H1 (cell line): Measurements from ENCODE around the gene SKIL. TPM values are rescaled to one million over a fixed set of nuclear protein-coding genes. Genes with fewer than 3 reads are reported as not detected.

ENCODE experiments used
- BACH1 ChIP-seq: IDR thresholded peaks from 2 replicates; pipeline ENCODE4 v1.6.1; 2012; ENCODE audit warnings: low read length, improper control_type of control experiment
- CBX5 ChIP-seq: fragments of 300-800, 300-1000 bp; sonication (generic); IDR thresholded peaks from 2 replicates; pipeline ENCODE4 v1.7.1; 2016; ENCODE audit warnings: antibody characterized with exemption, low read length, low read depth
- JUN ChIP-seq: IDR thresholded peaks from 2 replicates; pipeline ENCODE4 v1.6.1; 2011; ENCODE audit warnings: low read depth, mild to moderate bottlenecking, improper control_type of control experiment, low read length
- KDM1A ChIP-seq: fragments of 200-600, 300-600 bp; sonication (generic); IDR thresholded peaks from 2 replicates; pipeline ENCODE4 v1.7.1; 2016; ENCODE audit warnings: mild to moderate bottlenecking, low read length, borderline replicate concordance
- SIN3A ChIP-seq, 2 experiments: IDR thresholded peaks in 1 of 2; conservative IDR thresholded peaks in 1 of 2; 2 replicates each; pipeline ENCODE4 v1.6.1; 2011 to 2012; ENCODE audit warnings: low read length in 2 of 2, improper control_type of control experiment in 1 of 2, low read depth in 1 of 2, mild to moderate bottlenecking in 1 of 2
- SP2 ChIP-seq: IDR thresholded peaks from 2 replicates; pipeline ENCODE4 v1.6.1; 2012; ENCODE audit warnings: mild to moderate bottlenecking, low read length, inconsistent platforms
- SP4 ChIP-seq: IDR thresholded peaks from 2 replicates; pipeline ENCODE4 v1.6.1; 2012; ENCODE audit warnings: low read length, inconsistent platforms
- TCF12 ChIP-seq: IDR thresholded peaks from 2 replicates; pipeline ENCODE4 v1.6.1; 2011; ENCODE audit warnings: low read depth, mild to moderate bottlenecking, low read length
- YY1 ChIP-seq: IDR thresholded peaks from 2 replicates; pipeline ENCODE4 v1.6.1; 2011; ENCODE audit warnings: low read depth, mild to moderate bottlenecking, low read length
- polyA plus RNA-seq, 7 experiments: library from polyadenylated mRNA; depleted of rRNA in 3 of 7; stranded (reverse) in 5 of 7; unstranded in 2 of 7; fragments of >200 nt in 5 of 7; fragments of 200-250 nt in 2 of 7; gene quantifications; 1 replicate in 5 of 7; 2 replicates in 1 of 7; 4 replicates in 1 of 7; pipeline versions ENCODE4 v1.2.1 to v1.2.3, GENCODE V29; 2011 to 2013; ENCODE audit warnings: missing spikeins in 2 of 7, mixed read lengths in 2 of 7
- total RNA-seq: library from RNA; stranded (reverse); fragmentation: NEBNext Ultra II Directional; extraction: Animal tissue kit (Norgen Biotek cat#: 25700); gene quantifications from 2 replicates; pipeline ENCODE4 v1.2.1, GENCODE V29; 2021
- TF ChIP-seq, protein P1 (sequence below): IDR thresholded peaks from 2 replicates; pipeline ENCODE4 v1.6.1; 2011; ENCODE audit warnings: low read depth, mild to moderate bottlenecking, low read length; ENCODE audit not compliant: insufficient read depth

SKIL gene
- total and polyA plus RNA-seq, 2 of the 8 experiments (the other 6 are each of a cell fraction or from before 2014, with no cell fraction given): 13.2 to 277 TPM

GRCh38 chr3:170357176-170358041 lies at the start of gene SKIL (continued):
- TF ChIP-seq YY1 (no peak), JUN (no peak), CBX5 (no peak), SP2 (no peak), BACH1 (no peak; the same call in 1 of the 2 replicates), SP4 (no peak), KDM1A (no peak), SIN3A (conservative IDR thresholded peaks at IDR 0.05 in 1 of 2, IDR thresholded peaks at IDR 0.05 in 1 of 2; ENCODE audit: low read depth in 1 of 2, low read length in 2 of 2) (no peak), TCF12 (no peak)
- TF ChIP-seq, protein P1, sequence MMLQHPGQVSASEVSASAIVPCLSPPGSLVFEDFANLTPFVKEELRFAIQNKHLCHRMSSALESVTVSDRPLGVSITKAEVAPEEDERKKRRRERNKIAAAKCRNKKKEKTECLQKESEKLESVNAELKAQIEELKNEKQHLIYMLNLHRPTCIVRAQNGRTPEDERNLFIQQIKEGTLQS: no peak
